ENCODE results near the gene OR8B4.
"Not testable (repeated sequence)": the region's sequence is repeated elsewhere in the genome, so short reads cannot be mapped to it uniquely, and the experiment has no call there.

The OR8B4 gene

GRCh38 chr11:124424384-124424921 is at the start of gene OR8B4:
TSS of gene OR8B4 (minus strand) at chr11:124424871. CDS start at chr11:124424871, 0 bp downstream.
- no peak for DNase-seq

GRCh38 chr11:124474079-124474478 is 49.4 kb upstream of the OR8B4 start:
- DNase-seq = no peak

- no peak for DNase-seq
These were observed 48.8 kb upstream of the OR8B4 start for GRCh38 chr11:124473476-124473875.

- no peak for DNase-seq
These were observed 46.0 kb upstream of the OR8B4 start for GRCh38 chr11:124470561-124471227.

GRCh38 chr11:124467381-124467927 is 42.8 kb upstream of the OR8B4 start:
- DNase-seq = no peak

GRCh38 chr11:124465368-124465767 is 40.7 kb upstream of the OR8B4 start:
- DNase-seq = no peak

GRCh38 chr11:124463990-124464389 is 39.3 kb upstream of the OR8B4 start:
- no peak for DNase-seq

- no peak for DNase-seq
These were observed 38.7 kb upstream of the OR8B4 start for GRCh38 chr11:124463324-124463723.

- no peak for DNase-seq
These were observed 35.8 kb upstream of the OR8B4 start for GRCh38 chr11:124460459-124460858.

GRCh38 chr11:124459379-124459778 is 34.7 kb upstream of the OR8B4 start:
- DNase-seq = not testable (repeated sequence)

- DNase-seq = no peak
These were observed 29.9 kb upstream of the OR8B4 start for GRCh38 chr11:124454552-124454951.

GRCh38 chr11:124446916-124447315 is 22.2 kb upstream of the OR8B4 start:
- DNase-seq = no peak

GRCh38 chr11:124445646-124446150 is 21.0 kb upstream of the OR8B4 start, which contains the start of gene OR8B8:
TSS of gene OR8B8 (minus strand) at chr11:124445696. CDS start at chr11:124441085, 4,611 bp downstream.
- no peak for DNase-seq

GRCh38 chr11:124442847-124443246 is 18.2 kb upstream of the OR8B4 start:
- no peak for DNase-seq

GRCh38 chr11:124442442-124442841 is 17.8 kb upstream of the OR8B4 start:
- no peak for DNase-seq

- no peak for DNase-seq
These were observed 16.8 kb upstream of the OR8B4 start for GRCh38 chr11:124441519-124441918.

- no peak for DNase-seq
These were observed 16.4 kb upstream of the OR8B4 start for GRCh38 chr11:124441081-124441480.

- no peak for DNase-seq
These were observed 15.9 kb upstream of the OR8B4 start for GRCh38 chr11:124440608-124441007.

GRCh38 chr11:124434699-124435098 is 10.0 kb upstream of the OR8B4 start:
- no peak for DNase-seq

GRCh38 chr11:124429599-124429998 is 4.9 kb upstream of the OR8B4 start:
- no peak for DNase-seq

GRCh38 chr11:124421043-124421442 is 3.6 kb downstream of the OR8B4 start:
- DNase-seq = no peak

GRCh38 chr11:124415356-124415923 is 9.2 kb downstream of the OR8B4 start:
- DNase-seq = peak; percentile 3 to 73

- no peak for DNase-seq
These were observed 14.8 kb downstream of the OR8B4 start for GRCh38 chr11:124409906-124410305.

- DNase-seq = no peak
These were observed 19.1 kb downstream of the OR8B4 start for GRCh38 chr11:124405581-124405980.

Data from NCI-H446 (cell line).